Activated naive CD4-positive, alpha-beta T cell treated with anti-CD3 and anti-CD28 coated beads, Interleukin-2, amount 50 U/mL, for 72 hours (primary cell): ENCODE results near the gene PCDH15. TPM values are rescaled to one million over a fixed set of nuclear protein-coding genes. Genes with fewer than 3 reads are reported as not detected.

Experiments
- ATAC-seq, 2 donors: fragments of 150-1000 bp; cut with Tn5 transposase; 2 replicates each; pipeline ENCODE4 v1.10.0; 2021; ENCODE audit warnings: mild to moderate bottlenecking in 2 of 2, moderate library complexity in 2 of 2
- DNase-seq, 2 donors: peaks; one replicate each; pipeline ENCODE4 v3.0.0; 2021 to 2022; ENCODE audit warnings: low spot score in 2 of 2
- H3K27ac Mint-ChIP-seq, 2 donors: one replicate each; pipeline ENCODE4 v1.8.0; 2022; ENCODE audit warnings: mild to moderate bottlenecking in 2 of 2, mixed read lengths in 2 of 2
- H3K36me3 Mint-ChIP-seq, 2 donors: one replicate each; pipeline ENCODE4 v1.8.0; 2022; ENCODE audit warnings: mixed read lengths in 2 of 2
- H3K9me3 Mint-ChIP-seq, 2 donors: one replicate each; pipeline ENCODE4 v1.8.0; 2022; ENCODE audit warnings: mixed read lengths in 2 of 2
- total RNA-seq, 2 donors: library from RNA; stranded (reverse); gene quantifications; one replicate each; pipeline ENCODE4 v1.2.3, GENCODE V29; 2022

The PCDH15 gene
- total RNA-seq, 2 donors from 2014 or later = not detected

GRCh38 chr10:54372179-54372578, 428.9 kb downstream of the PCDH15 start:
- H3K36me3 Mint-ChIP-seq = no peaks in the 10 kb centered on the region
- peaks cover 0 to 3% of the 10 kb centered on the region in 2 donors for H3K9me3 Mint-ChIP-seq
- ATAC-seq (no peak), DNase-seq (no peak)
- H3K27ac Mint-ChIP-seq = no peak overlapping the region

GRCh38 chr10:54368984-54369383, 432.0 kb downstream of the PCDH15 start:
- Mint-ChIP-seq H3K9me3 (peaks cover 4 to 10% of the 10 kb centered on the region in 2 donors), H3K36me3 (no peaks in the 10 kb centered on the region), H3K27ac (no peak overlapping the region)
- ATAC-seq (no peak), DNase-seq (no peak)

GRCh38 chr10:54363390-54363789, 437.6 kb downstream of the PCDH15 start:
- no peak for ATAC-seq
- Mint-ChIP-seq H3K9me3 (peaks cover 9 to 17% of the 10 kb centered on the region in 2 donors), H3K36me3 (no peaks in the 10 kb centered on the region), H3K27ac (no peak overlapping the region)
- no peak for DNase-seq

GRCh38 chr10:54342058-54342457, 459.0 kb downstream of the PCDH15 start:
- Mint-ChIP-seq H3K36me3 (peaks cover 8 to 9% of the 10 kb centered on the region in 2 donors), H3K9me3 (peaks cover 22 to 25% of the 10 kb centered on the region in 2 donors), H3K27ac (no peak overlapping the region)
- no peak for DNase-seq
- no peak for ATAC-seq

- Mint-ChIP-seq H3K27ac (no peak overlapping the region), H3K9me3 (peaks cover 25 to 27% of the 10 kb centered on the region in 2 donors), H3K36me3 (peaks cover 0 to 6% of the 10 kb centered on the region in 2 donors)
- DNase-seq (no peak), ATAC-seq (no peak)
Observed at GRCh38 chr10:54335296-54335695, 465.7 kb downstream of the PCDH15 start.

GRCh38 chr10:54319341-54319740, 481.7 kb downstream of the PCDH15 start:
- H3K9me3 Mint-ChIP-seq = peaks cover 11 to 14% of the 10 kb centered on the region in 2 donors
- DNase-seq = no peak
- ATAC-seq = no peak
- no peak overlapping the region for H3K27ac Mint-ChIP-seq
- peaks cover 0 to 5% of the 10 kb centered on the region in 2 donors for H3K36me3 Mint-ChIP-seq

GRCh38 chr10:54318470-54318869, 482.6 kb downstream of the PCDH15 start:
- H3K9me3 Mint-ChIP-seq = peaks cover 12 to 14% of the 10 kb centered on the region in 2 donors
- H3K36me3 Mint-ChIP-seq = peaks cover 0 to 5% of the 10 kb centered on the region in 2 donors
- no peak for ATAC-seq
- DNase-seq = no peak
- no peak overlapping the region for H3K27ac Mint-ChIP-seq

- DNase-seq (no peak), ATAC-seq (no peak)
- Mint-ChIP-seq H3K9me3 (peaks cover 22 to 24% of the 10 kb centered on the region in 2 donors), H3K27ac (no peak overlapping the region), H3K36me3 (peaks cover 0 to 14% of the 10 kb centered on the region in 2 donors)
Observed at GRCh38 chr10:54314430-54314829, 486.6 kb downstream of the PCDH15 start.

GRCh38 chr10:54284526-54285193, 516.4 kb downstream of the PCDH15 start:
- ATAC-seq = no peak
- no peak for DNase-seq
- H3K36me3 Mint-ChIP-seq = peaks cover 0 to 4% of the 10 kb centered on the region in 2 donors

GRCh38 chr10:54282012-54282411, 519.0 kb downstream of the PCDH15 start:
- no peak overlapping the region for H3K27ac Mint-ChIP-seq
- peaks cover 4 to 8% of the 10 kb centered on the region in 2 donors for H3K9me3 Mint-ChIP-seq
- H3K36me3 Mint-ChIP-seq = no peaks in the 10 kb centered on the region
- no peak for ATAC-seq
- DNase-seq = no peak

More at GRCh38 chr10:54284526-54285193, 516.4 kb downstream of the PCDH15 start:
- H3K9me3 Mint-ChIP-seq = peaks cover 10 to 16% of the 10 kb centered on the region in 2 donors
- no peak overlapping the region for H3K27ac Mint-ChIP-seq

- Mint-ChIP-seq H3K27ac (no peak overlapping the region), H3K36me3 (peaks cover 0 to 4% of the 10 kb centered on the region in 2 donors), H3K9me3 (peaks cover 17 to 19% of the 10 kb centered on the region in 2 donors)
- DNase-seq (no peak), ATAC-seq (no peak)
Observed at GRCh38 chr10:54266395-54266794, 534.6 kb downstream of the PCDH15 start.

- ATAC-seq = no peak
Observed at GRCh38 chr10:54262726-54263125, 538.3 kb downstream of the PCDH15 start.

GRCh38 chr10:54259104-54259503, 541.9 kb downstream of the PCDH15 start:
- DNase-seq = no peak
- no peak for ATAC-seq
- H3K9me3 Mint-ChIP-seq = peaks cover 16 to 20% of the 10 kb centered on the region in 2 donors
- H3K27ac Mint-ChIP-seq = no peak overlapping the region
- H3K36me3 Mint-ChIP-seq = peaks cover 0 to 4% of the 10 kb centered on the region in 2 donors

More at GRCh38 chr10:54262726-54263125, 538.3 kb downstream of the PCDH15 start:
- Mint-ChIP-seq H3K9me3 (peaks cover 12 to 17% of the 10 kb centered on the region in 2 donors), H3K36me3 (peaks cover 0 to 4% of the 10 kb centered on the region in 2 donors), H3K27ac (no peak overlapping the region)
- DNase-seq = no peak

GRCh38 chr10:54234832-54235231, 566.2 kb downstream of the PCDH15 start:
- peaks cover 14 to 20% of the 10 kb centered on the region in 2 donors for H3K9me3 Mint-ChIP-seq
- H3K27ac Mint-ChIP-seq = no peak overlapping the region
- DNase-seq (no peak), ATAC-seq (no peak)
- H3K36me3 Mint-ChIP-seq = peaks cover 0 to 5% of the 10 kb centered on the region in 2 donors

GRCh38 chr10:54203401-54203800, 597.6 kb downstream of the PCDH15 start:
- no peaks in the 10 kb centered on the region for H3K36me3 Mint-ChIP-seq
- DNase-seq (no peak), ATAC-seq (no peak)
- H3K27ac Mint-ChIP-seq = no peak overlapping the region
- peaks cover 8 to 11% of the 10 kb centered on the region in 2 donors for H3K9me3 Mint-ChIP-seq

GRCh38 chr10:54198051-54198450, 603.0 kb downstream of the PCDH15 start:
- no peak for ATAC-seq
- no peaks in the 10 kb centered on the region for H3K36me3 Mint-ChIP-seq
- H3K9me3 Mint-ChIP-seq = peaks cover 11 to 17% of the 10 kb centered on the region in 2 donors
- no peak overlapping the region for H3K27ac Mint-ChIP-seq
- no peak for DNase-seq

- Mint-ChIP-seq H3K9me3 (peaks cover 8 to 17% of the 10 kb centered on the region in 2 donors), H3K27ac (no peak overlapping the region), H3K36me3 (no peaks in the 10 kb centered on the region)
- ATAC-seq (no peak), DNase-seq (no peak)
Observed at GRCh38 chr10:54194806-54195205, 606.2 kb downstream of the PCDH15 start.

- peaks cover 23 to 29% of the 10 kb centered on the region in 2 donors for H3K9me3 Mint-ChIP-seq
- H3K36me3 Mint-ChIP-seq = no peaks in the 10 kb centered on the region
- ATAC-seq (no peak), DNase-seq (no peak)
- no peak overlapping the region for H3K27ac Mint-ChIP-seq
Observed at GRCh38 chr10:54159924-54160323, 641.1 kb downstream of the PCDH15 start.
